ENCODE measurements around the gene PXT1.
"Not testable (repeated sequence)": the region's sequence is repeated elsewhere in the genome, so short reads cannot be mapped to it uniquely, and the experiment has no call there.

DNA sequence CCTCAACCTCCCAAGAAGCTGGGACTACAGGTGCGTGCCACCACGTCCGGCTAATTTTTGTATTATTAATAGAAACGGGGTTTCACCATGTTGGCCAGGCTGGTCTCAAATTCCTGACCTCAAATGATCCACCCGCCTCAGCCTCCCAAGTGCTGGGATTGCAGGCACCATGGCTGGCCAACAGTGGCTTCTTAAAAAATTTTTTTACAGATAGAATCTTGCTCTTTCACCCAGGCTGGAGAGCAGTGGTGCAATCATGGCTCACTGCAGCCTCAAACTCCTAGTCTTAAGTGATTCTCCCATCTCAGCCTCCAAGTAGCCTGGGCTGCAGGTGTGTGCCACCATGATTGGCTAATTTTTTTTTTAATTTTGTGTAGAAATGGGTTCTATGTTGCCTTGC lies 40.7 kb upstream of the PXT1 start:
- TF ChIP-seq POLR2A (IDR thresholded peaks at IDR 0.05) = not testable (repeated sequence)
- TF ChIP-seq, protein P1, sequence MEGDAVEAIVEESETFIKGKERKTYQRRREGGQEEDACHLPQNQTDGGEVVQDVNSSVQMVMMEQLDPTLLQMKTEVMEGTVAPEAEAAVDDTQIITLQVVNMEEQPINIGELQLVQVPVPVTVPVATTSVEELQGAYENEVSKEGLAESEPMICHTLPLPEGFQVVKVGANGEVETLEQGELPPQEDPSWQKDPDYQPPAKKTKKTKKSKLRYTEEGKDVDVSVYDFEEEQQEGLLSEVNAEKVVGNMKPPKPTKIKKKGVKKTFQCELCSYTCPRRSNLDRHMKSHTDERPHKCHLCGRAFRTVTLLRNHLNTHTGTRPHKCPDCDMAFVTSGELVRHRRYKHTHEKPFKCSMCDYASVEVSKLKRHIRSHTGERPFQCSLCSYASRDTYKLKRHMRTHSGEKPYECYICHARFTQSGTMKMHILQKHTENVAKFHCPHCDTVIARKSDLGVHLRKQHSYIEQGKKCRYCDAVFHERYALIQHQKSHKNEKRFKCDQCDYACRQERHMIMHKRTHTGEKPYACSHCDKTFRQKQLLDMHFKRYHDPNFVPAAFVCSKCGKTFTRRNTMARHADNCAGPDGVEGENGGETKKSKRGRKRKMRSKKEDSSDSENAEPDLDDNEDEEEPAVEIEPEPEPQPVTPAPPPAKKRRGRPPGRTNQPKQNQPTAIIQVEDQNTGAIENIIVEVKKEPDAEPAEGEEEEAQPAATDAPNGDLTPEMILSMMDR (IDR thresholded peaks at IDR 0.05) = not testable (repeated sequence)

Measured in body of pancreas (tissue), 4 donors.